SK-N-MC (cell line): ENCODE data around the gene SLC9A7.

Experiments used
- EZH2 ChIP-seq: fragments of 200-600 bp; sonication (generic); IDR thresholded peaks from one replicate; pipeline ENCODE4 v1.6.1; 2017; ENCODE audit warnings: antibody characterized with exemption
- POLR2AphosphoS5 ChIP-seq: IDR thresholded peaks from 2 replicates; pipeline ENCODE4 v1.6.1; 2012; ENCODE audit warnings: mild to moderate bottlenecking, low read depth, low read length, borderline replicate concordance

- no peak for TF ChIP-seq POLR2AphosphoS5
- TF ChIP-seq EZH2, result no peak
These were observed 21.5 kb downstream of the SLC9A7 start for GRCh38 chrX:46737462-46737861.
